Measurements from ENCODE around the gene RIPOR2. TPM values are rescaled to one million over a fixed set of nuclear protein-coding genes. Genes with fewer than 3 reads are reported as not detected.

RIPOR2 gene
- total RNA-seq, 1 donor from 2014 or later: 19.4 TPM

DNA sequence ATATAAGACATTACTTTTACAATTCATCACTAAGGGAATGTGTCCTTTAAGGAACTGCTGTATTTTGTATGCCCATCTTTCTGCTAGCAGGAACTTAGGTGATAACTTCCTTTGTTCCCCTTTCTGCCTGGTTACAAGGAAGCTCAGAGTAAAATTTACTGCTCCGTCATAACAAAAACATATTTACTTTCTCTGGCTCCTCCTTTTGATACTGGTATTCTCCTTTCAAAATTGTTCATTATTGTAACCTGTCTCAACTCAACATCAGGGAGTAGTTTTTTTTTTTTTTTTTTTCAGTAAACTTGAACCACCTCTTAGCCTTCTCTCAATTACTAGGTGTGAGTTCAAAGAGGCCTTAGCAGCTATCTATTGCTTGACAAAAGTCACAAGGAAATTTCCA is 37.1 kb downstream of the RIPOR2 start:
- no peaks in the 10 kb centered on the region for H3K36me3 ChIP-seq
- H3K27me3 ChIP-seq: no peaks in the 10 kb centered on the region
- no peak overlapping the region for H3K27ac ChIP-seq
- TF ChIP-seq POLR2A (IDR thresholded peaks at IDR 0.05): no peak
- TF ChIP-seq, protein P1, sequence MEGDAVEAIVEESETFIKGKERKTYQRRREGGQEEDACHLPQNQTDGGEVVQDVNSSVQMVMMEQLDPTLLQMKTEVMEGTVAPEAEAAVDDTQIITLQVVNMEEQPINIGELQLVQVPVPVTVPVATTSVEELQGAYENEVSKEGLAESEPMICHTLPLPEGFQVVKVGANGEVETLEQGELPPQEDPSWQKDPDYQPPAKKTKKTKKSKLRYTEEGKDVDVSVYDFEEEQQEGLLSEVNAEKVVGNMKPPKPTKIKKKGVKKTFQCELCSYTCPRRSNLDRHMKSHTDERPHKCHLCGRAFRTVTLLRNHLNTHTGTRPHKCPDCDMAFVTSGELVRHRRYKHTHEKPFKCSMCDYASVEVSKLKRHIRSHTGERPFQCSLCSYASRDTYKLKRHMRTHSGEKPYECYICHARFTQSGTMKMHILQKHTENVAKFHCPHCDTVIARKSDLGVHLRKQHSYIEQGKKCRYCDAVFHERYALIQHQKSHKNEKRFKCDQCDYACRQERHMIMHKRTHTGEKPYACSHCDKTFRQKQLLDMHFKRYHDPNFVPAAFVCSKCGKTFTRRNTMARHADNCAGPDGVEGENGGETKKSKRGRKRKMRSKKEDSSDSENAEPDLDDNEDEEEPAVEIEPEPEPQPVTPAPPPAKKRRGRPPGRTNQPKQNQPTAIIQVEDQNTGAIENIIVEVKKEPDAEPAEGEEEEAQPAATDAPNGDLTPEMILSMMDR (IDR thresholded peaks at IDR 0.05): no peak
- TF ChIP-seq POLR2AphosphoS5 (IDR thresholded peaks at IDR 0.05; ENCODE audit: insufficient read depth in 1 of 2, low read depth in 1 of 2): no peak
- intact Hi-C loops (cut with DNase I): no loop called here
- H3K4me1 ChIP-seq: peaks cover 38% of the 10 kb centered on the region
- H3K4me3 ChIP-seq: no peak overlapping the region
- H3K9me3 ChIP-seq: no peaks in the 10 kb centered on the region
- DNase-seq (ENCODE audit: extremely low spot score in 2 of 2): no peak

DNA sequence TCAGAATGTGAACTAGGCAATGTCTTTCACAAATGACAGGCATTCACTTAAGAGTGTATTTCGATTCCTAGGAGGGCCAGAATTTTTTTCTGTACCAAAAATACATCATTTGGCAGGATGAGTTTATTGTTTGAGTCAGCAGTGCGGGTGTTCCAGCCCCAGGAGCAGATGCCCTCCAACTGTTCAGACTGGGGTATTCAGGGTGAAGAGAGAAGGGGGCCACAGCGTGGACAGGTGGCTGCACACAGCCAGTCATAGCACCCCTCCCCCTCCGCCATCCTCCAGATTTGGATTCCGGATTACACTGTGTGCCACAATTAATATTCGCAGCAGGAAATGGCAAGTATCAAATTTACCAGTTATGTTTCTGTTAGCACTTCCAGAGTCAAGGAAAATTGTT is 38.6 kb downstream of the RIPOR2 start:
- intact Hi-C loops (cut with DNase I): no loop called here
- TF ChIP-seq, protein P1 (IDR thresholded peaks at IDR 0.05): no peak
- no peak for TF ChIP-seq POLR2AphosphoS5 (IDR thresholded peaks at IDR 0.05; ENCODE audit: insufficient read depth in 1 of 2, low read depth in 1 of 2)
- no peak for TF ChIP-seq POLR2A (IDR thresholded peaks at IDR 0.05)
- H3K4me3 ChIP-seq: no peak overlapping the region
- H3K27ac ChIP-seq: no peak overlapping the region
- peaks cover 29% of the 10 kb centered on the region for H3K4me1 ChIP-seq
- H3K27me3 ChIP-seq: no peaks in the 10 kb centered on the region
- H3K36me3 ChIP-seq: no peaks in the 10 kb centered on the region
- no peak for DNase-seq (ENCODE audit: extremely low spot score in 2 of 2)
- no peaks in the 10 kb centered on the region for H3K9me3 ChIP-seq

DNA sequence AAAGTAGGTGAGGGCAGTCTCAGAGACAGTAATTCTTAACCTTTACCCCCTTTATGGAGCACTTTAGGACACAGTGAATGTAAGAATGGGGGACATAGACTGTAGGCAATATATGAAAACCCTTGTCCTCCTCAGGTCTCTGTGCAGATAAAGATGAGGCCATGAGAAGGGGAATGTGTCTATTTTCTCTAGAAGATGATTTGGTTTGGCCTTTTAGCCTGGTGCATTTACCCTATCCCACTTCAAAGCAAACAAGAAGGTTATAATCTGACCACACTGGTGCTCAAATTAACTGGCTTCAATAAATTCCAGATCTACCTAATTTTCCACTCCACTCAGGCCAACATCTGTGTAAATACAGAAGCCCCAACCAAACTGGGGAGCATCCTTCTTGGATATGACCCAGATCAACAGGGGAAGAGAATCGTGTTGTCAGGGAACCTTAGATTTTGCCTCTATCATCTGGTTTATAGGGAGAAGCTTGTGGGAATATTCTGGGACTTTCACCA is 42.4 kb downstream of the RIPOR2 start:
- intact Hi-C loops (cut with DNase I): no loop called here

DNA sequence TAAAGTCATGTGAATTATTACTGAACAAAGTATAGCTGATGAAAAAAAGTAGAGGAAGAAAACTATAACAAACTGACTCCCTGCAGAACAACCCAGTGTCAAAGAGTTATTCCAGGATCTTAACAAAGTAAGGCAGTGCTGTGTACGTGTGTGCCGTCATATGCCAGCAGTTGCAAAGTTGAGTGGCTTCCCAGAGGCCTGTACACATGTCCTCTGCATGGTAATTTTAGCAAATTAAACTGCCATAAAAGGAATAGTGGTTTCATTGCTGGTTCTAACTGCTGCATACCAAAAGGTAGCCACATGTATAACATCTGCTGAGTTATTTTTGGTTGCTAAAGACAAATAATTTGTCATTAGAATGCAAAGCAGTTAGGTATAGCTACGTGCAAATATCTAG is 44.8 kb downstream of the RIPOR2 start:
- Histone ChIP-seq H3K4me1 (no peaks in the 10 kb centered on the region), H3K27me3 (no peaks in the 10 kb centered on the region), H3K27ac (no peak overlapping the region), H3K9me3 (no peaks in the 10 kb centered on the region), H3K36me3 (no peaks in the 10 kb centered on the region), H3K4me3 (no peak overlapping the region)
- no peak for DNase-seq (ENCODE audit: extremely low spot score in 2 of 2)
- TF ChIP-seq, protein P1 (IDR thresholded peaks at IDR 0.05): no peak
- TF ChIP-seq POLR2AphosphoS5 (IDR thresholded peaks at IDR 0.05; ENCODE audit: insufficient read depth in 1 of 2, low read depth in 1 of 2) (no peak), POLR2A (IDR thresholded peaks at IDR 0.05) (no peak)
- intact Hi-C loops (cut with DNase I): no loop called here

More for the DNA sequence above, 42.4 kb downstream of the RIPOR2 start:
- TF ChIP-seq POLR2AphosphoS5 (IDR thresholded peaks at IDR 0.05; ENCODE audit: insufficient read depth in 1 of 2, low read depth in 1 of 2) (no peak), POLR2A (IDR thresholded peaks at IDR 0.05) (no peak)
- TF ChIP-seq, protein P1 (IDR thresholded peaks at IDR 0.05): no peak
- no peak for DNase-seq (ENCODE audit: extremely low spot score in 2 of 2)
- no peaks in the 10 kb centered on the region for H3K36me3 ChIP-seq
- H3K4me1 ChIP-seq: peaks cover 5% of the 10 kb centered on the region
- no peaks in the 10 kb centered on the region for H3K27me3 ChIP-seq
- H3K27ac ChIP-seq: no peak overlapping the region
- H3K9me3 ChIP-seq: no peaks in the 10 kb centered on the region
- H3K4me3 ChIP-seq: no peak overlapping the region

DNA sequence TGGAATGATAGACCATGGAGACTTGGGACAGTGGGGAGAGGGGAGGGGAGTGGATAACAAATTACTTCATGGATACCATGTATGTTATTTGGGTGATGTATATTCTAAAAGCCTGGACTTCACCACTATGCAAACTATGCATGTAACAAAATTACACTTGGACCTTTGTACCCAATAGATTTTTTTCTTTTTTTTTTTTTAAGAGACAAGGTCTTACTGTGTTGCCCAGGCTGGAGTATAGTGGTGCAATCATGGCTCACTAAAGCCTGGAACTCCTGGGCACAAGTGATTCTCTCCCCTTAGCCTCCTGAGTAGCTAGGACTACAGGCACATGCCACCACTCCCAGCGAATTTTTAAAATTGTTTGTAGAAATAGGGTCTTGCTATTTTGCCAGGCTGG is 45.3 kb downstream of the RIPOR2 start:
- Histone ChIP-seq H3K4me1 (no peaks in the 10 kb centered on the region), H3K27ac (no peak overlapping the region), H3K4me3 (no peak overlapping the region), H3K27me3 (no peaks in the 10 kb centered on the region), H3K36me3 (no peaks in the 10 kb centered on the region), H3K9me3 (no peaks in the 10 kb centered on the region)
- DNase-seq (ENCODE audit: extremely low spot score in 2 of 2): no peak
- intact Hi-C loops (cut with DNase I): no loop called here
- TF ChIP-seq POLR2AphosphoS5 (IDR thresholded peaks at IDR 0.05; ENCODE audit: insufficient read depth in 1 of 2, low read depth in 1 of 2): no peak
- no peak for TF ChIP-seq POLR2A (IDR thresholded peaks at IDR 0.05)
- TF ChIP-seq, protein P1 (IDR thresholded peaks at IDR 0.05): no peak
